Lung (tissue), 12 donors: ENCODE measurements around the gene CNDP2. TPM values are rescaled to one million over a fixed set of nuclear protein-coding genes. Genes with fewer than 3 reads are reported as not detected.

Source experiments
- ATAC-seq: fragments of 200-7000 bp; cut with Tn5 transposase; one replicate; pipeline ENCODE4 v1.9.1; 2020; ENCODE audit warnings: moderate number of reproducible peaks; ENCODE audit not compliant: insufficient read depth, low FRiP score
- DNase-seq, 3 donors: peaks; one replicate each; pipeline ENCODE4 v3.0.0-alpha.2; 2013 to 2017
- H3K27ac ChIP-seq, 2 donors: one replicate each; pipeline ENCODE4 v1.5.1; 2013; ENCODE audit warnings: mild to moderate bottlenecking in 2 of 2, moderate library complexity in 2 of 2, control low read depth in 1 of 2, inconsistent platforms in 1 of 2, low read depth in 1 of 2, low read length in 1 of 2
- H3K27me3 ChIP-seq, 3 donors: one replicate each; pipeline ENCODE4 v1.5.1; 2013; ENCODE audit warnings: low read length in 2 of 3; ENCODE audit not compliant: control insufficient read depth in 3 of 3, insufficient read depth in 3 of 3
- H3K36me3 ChIP-seq, 4 donors: one replicate each; pipeline ENCODE4 v1.5.1; 2013; ENCODE audit warnings: low read length in 4 of 4, mild to moderate bottlenecking in 1 of 4, moderate library complexity in 1 of 4; ENCODE audit not compliant: control insufficient read depth in 4 of 4, insufficient read depth in 4 of 4
- H3K4me1 ChIP-seq, 5 donors: one replicate each; pipeline ENCODE4 v1.5.1; 2013; ENCODE audit warnings: low read length in 5 of 5, mild to moderate bottlenecking in 2 of 5, moderate library complexity in 1 of 5; ENCODE audit not compliant: control insufficient read depth in 5 of 5, insufficient read depth in 5 of 5
- H3K4me3 ChIP-seq: one replicate; pipeline ENCODE4 v1.5.1; 2013; ENCODE audit warnings: mild to moderate bottlenecking, control low read depth, moderate library complexity
- H3K9ac ChIP-seq, 2 donors: one replicate each; pipeline ENCODE4 v1.5.1; 2013; ENCODE audit warnings: low read length in 2 of 2, control low read depth in 1 of 2; ENCODE audit not compliant: insufficient read depth in 1 of 2
- H3K9me3 ChIP-seq, 4 donors: one replicate each; pipeline ENCODE4 v1.5.1; 2013; ENCODE audit warnings: low read length in 3 of 4, mild to moderate bottlenecking in 1 of 4, moderate library complexity in 1 of 4; ENCODE audit not compliant: control insufficient read depth in 4 of 4, insufficient read depth in 3 of 4
- WGBS, 2 donors: extraction: QIAGEN DNeasy Blood & Tissue Kit; methylation state at CpG; one replicate each; pipeline ENCODE4 v1.1.7; 2013; 5-methylcytosine and 5-hydroxymethylcytosine counted together
- polyA plus RNA-seq, 2 donors: library from polyadenylated mRNA; stranded (reverse); fragments of 200-250 nt; gene quantifications; one replicate each; pipeline ENCODE4 v1.2.1, GENCODE V29; 2013
- total RNA-seq, 2 donors: library from RNA; depleted of rRNA in 1 of 2; stranded (reverse); fragments of >200 nt in 1 of 2; gene quantifications; one replicate each; pipeline ENCODE4 v1.2.1, GENCODE V29; 2014 to 2021
- TF ChIP-seq, protein P1 (sequence below): IDR thresholded peaks from 2 replicates; pipeline ENCODE4 v1.5.1; 2012; ENCODE audit warnings: mild to moderate bottlenecking; ENCODE audit errors: control extremely low read depth, extremely low read depth
- donor health status: control.
- donor health status: control.
- donor health status: Bipolar disorder and iron deficiency.
- donor health status: healthy.
- donor health status: DM: yes; HTN: yes; CAD: no.

Gene CNDP2
- total and polyA plus RNA-seq, 4 donors: 152 to 311 (median 191) TPM

DNA sequence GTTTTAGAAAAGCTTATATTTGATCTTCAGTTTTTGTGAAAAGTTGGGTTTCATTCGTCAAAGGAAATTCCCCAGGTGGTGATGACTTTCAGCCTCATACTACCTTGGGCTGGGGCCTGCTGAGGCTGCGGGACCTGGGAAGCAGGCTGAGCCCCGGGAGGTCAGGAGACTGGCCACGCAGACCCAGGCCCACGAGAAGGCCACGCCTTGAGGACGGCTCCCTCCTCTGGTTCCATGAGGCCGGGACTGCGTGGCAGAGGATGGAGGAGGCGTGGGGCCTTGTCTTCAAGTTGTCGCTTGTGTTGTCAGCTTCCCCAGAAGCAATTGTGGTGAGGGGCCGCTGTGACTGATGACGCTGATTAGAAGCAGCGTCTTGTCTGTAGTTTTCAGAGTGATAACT is 11.8 kb downstream of the CNDP2 start:
- TF ChIP-seq, protein P1, sequence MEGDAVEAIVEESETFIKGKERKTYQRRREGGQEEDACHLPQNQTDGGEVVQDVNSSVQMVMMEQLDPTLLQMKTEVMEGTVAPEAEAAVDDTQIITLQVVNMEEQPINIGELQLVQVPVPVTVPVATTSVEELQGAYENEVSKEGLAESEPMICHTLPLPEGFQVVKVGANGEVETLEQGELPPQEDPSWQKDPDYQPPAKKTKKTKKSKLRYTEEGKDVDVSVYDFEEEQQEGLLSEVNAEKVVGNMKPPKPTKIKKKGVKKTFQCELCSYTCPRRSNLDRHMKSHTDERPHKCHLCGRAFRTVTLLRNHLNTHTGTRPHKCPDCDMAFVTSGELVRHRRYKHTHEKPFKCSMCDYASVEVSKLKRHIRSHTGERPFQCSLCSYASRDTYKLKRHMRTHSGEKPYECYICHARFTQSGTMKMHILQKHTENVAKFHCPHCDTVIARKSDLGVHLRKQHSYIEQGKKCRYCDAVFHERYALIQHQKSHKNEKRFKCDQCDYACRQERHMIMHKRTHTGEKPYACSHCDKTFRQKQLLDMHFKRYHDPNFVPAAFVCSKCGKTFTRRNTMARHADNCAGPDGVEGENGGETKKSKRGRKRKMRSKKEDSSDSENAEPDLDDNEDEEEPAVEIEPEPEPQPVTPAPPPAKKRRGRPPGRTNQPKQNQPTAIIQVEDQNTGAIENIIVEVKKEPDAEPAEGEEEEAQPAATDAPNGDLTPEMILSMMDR: no peak
- Histone ChIP-seq H3K27ac (no peak overlapping the region), H3K9ac (no peak overlapping the region), H3K27me3 (no peaks in the 10 kb centered on the region), H3K4me3 (no peak overlapping the region), H3K36me3 (peaks cover 20 to 72% (median 32%) of the 10 kb centered on the region in 4 donors), H3K9me3 (no peaks in the 10 kb centered on the region), H3K4me1 (peaks cover 0 to 10% (median 0%) of the 10 kb centered on the region in 5 donors)
- 93% methylated on average over 14 of the region's 14 CpGs for WGBS, 2 donors
- DNase-seq (no peak), ATAC-seq (no peak)

DNA sequence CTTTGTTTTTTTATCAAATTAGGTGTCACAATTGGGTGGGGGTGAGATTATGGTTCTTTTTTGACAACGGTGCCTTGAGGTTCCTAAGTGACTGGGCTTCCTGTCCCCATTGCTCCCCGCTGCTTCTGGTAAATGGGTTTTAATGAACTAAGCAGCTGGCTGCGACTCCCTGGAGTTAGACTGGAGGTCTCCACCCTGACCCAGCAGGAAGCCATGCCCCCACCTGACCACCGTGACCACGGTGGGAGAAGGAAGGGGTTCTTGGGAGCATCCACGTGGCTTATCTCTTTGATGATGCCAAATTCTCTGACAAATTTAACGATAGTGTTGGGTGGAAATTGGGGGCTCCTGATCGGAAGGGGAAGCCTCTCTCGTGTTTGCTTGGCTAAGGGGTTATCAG is 12.2 kb downstream of the CNDP2 start:
- Histone ChIP-seq H3K9me3 (no peaks in the 10 kb centered on the region), H3K27me3 (no peaks in the 10 kb centered on the region), H3K4me1 (peaks cover 0 to 10% (median 0%) of the 10 kb centered on the region in 5 donors), H3K4me3 (no peak overlapping the region), H3K9ac (no peak overlapping the region), H3K27ac (no peak overlapping the region), H3K36me3 (peaks cover 22 to 73% (median 30%) of the 10 kb centered on the region in 4 donors)
- ATAC-seq (no peak), DNase-seq (no peak)
- TF ChIP-seq, protein P1: no peak
- WGBS, 2 donors: 83 to 85% methylated on average over 9 of the region's 9 CpGs

DNA sequence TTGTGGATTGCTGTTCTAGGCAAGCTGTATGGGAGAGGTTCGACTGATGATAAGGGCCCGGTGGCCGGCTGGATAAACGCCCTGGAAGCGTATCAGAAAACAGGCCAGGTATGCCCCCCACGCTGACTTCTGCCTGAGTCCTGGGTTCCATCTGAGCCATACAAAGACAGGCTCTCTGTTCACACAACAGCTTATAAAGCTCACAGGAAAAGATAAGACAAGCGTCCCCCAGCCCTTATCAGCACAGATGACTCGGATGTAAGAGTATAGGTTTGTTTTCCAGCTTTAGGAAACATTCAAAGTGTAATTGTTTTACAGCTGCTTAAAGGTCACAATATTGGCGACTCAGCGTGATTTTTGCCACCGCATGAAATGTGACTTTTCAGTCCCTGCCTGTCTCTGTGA is 12.7 kb downstream of the CNDP2 start:
- WGBS, 2 donors: 92 to 93% methylated on average over 11 of the region's 11 CpGs
- Histone ChIP-seq H3K27me3 (no peaks in the 10 kb centered on the region), H3K4me3 (no peak overlapping the region), H3K9me3 (no peaks in the 10 kb centered on the region), H3K9ac (no peak overlapping the region), H3K4me1 (peaks cover 0 to 10% (median 0%) of the 10 kb centered on the region in 5 donors), H3K27ac (no peak overlapping the region), H3K36me3 (peaks cover 22 to 75% (median 29%) of the 10 kb centered on the region in 4 donors)
- no peak for DNase-seq
- TF ChIP-seq, protein P1: no peak
- no peak for ATAC-seq
